DMS53 (cell line): ENCODE results near the gene RPS6KA4.
"Not testable (repeated sequence)": the region's sequence is repeated elsewhere in the genome, so short reads cannot be mapped to it uniquely, and the experiment has no call there.

Source experiments
- DNase-seq: peaks from one replicate; lab custom pipeline; 2025; lab: John Stamatoyannopoulos, UW

Gene RPS6KA4

DNA sequence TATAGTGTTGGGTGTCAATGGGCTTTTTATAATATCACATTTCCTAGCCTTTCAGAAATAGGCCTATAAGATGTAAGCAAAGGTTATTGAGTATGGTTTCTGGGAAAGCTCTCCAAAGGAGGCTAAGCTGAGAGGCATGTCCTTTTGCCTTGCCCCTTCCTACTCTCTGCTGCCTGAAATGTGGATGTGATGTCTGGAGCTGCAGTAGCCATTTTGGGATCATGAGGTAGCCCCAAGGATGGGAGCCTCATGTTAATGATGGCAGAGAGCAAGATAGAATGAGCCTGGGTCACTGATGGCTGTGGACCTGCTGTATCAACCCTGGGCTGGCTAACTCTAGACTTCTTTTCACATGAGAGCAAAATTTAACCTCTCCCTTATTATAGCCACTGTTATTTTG, 29.0 kb downstream of the RPS6KA4 start:
- no peak for DNase-seq

DNA sequence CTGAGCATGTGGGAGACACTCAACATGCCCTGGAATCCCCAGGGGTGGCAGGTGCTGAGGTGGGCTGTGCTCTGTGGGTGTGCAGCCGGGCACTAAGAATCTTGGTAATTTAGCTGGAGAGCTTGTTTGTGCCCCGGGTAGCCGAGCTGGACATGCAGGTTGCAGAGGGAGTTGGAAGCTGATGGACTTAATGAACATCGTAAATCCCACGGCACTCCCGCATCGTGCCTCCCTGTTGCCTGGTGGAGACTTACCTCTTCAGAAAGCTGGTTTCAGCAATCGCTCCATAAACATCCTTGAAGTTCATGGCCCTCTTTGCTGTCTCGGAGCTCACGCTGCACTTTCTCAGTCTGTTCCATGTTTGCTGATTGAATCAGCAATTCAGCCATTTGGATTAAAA, 29.9 kb downstream of the RPS6KA4 start:
- no peak for DNase-seq

- no peak for DNase-seq
These were observed 30.9 kb downstream of the RPS6KA4 start for GRCh38 chr11:64389851-64390250.

DNA sequence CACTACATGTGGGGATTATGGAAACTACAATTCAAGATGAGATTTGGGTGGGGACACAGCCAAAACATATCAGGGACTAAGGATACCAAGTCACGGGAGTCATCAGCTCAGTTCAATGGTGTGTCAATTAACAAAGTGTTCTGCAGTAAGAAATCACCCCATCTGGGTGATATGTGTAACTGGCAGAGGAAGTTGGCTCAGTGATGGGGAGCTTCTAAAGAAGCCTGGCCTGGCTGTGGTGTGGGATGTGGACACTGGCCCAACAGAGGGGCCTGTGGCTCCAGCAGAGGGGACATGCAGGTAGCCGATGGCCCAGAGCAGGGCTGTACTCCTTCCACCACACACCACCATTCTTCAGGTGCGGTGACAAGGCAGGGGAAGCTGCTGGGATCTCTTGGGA, 31.6 kb downstream of the RPS6KA4 start:
- no peak for DNase-seq

- DNase-seq: no peak
These were observed 32.9 kb downstream of the RPS6KA4 start for GRCh38 chr11:64391839-64392238.

DNA sequence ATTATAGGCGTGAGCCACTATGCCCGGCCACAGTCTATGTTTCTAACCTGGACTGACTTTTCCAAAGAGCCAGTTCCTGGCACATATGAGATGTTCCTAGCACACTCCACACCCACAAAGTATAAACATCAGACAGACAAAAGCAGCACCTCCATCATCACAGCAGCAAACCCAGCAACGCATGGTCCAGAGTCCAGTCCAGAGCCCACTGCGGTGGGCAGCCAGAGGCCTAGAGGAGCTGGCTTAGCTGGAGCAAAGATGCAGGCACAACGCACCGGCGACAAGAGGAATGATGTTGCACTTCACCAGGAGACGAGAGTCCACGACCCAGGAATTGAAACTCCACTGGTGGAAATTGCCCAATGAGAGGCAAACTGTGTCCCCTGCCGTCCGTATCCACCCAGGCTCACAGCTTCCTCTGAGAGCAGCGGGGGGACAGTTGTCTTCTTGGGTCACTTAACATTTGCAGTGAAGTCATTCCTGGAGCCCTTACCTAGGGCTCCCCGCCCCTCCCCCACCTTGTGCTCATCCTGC, 36.6 kb downstream of the RPS6KA4 start:
- no peak for DNase-seq

DNA sequence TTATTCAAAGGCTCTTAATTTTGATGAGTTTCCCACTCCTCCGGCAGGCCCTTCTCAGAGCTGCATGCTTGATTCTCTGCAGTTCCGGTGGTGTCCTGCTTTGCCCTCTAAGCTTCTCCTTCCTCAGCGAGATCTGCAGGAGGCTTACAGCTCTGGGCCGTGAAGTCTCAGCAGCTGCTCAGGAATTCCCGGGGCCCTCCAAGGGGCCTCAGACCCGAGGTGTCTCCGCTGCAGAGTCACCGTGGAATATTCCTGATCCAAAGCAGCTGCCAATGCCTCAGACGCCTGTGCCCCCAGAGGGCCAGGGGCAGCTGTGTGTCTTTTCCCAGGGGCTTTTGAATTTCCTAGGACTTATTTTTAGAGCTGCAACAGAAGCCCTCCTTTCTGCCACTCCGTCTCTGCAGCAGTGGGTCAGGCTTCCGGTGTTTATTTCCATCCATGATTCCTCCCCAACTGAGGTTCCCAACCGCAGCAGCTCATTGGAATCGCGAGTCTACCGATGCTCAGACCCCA, 37.2 kb downstream of the RPS6KA4 start:
- no peak for DNase-seq

DNA sequence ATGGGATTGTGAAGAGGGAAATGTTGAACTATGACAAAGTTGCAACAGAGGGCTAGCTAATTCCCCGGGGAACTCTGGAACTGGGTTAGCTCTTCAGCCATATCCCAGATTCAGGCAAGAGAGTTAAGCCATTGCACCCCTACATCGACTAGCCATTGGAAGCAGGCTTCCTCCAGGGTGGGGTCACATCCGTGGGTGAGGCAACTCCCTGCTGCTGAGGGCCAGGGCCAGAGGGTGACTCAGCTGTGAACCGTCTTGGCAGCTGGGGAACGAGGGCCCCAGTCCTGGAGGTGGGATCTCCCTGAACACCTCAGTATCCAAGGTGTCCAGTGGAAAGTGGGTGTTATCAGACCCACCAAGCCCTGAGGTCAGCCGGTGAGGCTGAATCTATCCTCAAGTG, 41.1 kb downstream of the RPS6KA4 start:
- DNase-seq: no peak

- DNase-seq: no peak
These were observed 41.7 kb downstream of the RPS6KA4 start for GRCh38 chr11:64400667-64401066.

GRCh38 chr11:64401775-64402174, 42.8 kb downstream of the RPS6KA4 start:
- DNase-seq: no peak

DNA sequence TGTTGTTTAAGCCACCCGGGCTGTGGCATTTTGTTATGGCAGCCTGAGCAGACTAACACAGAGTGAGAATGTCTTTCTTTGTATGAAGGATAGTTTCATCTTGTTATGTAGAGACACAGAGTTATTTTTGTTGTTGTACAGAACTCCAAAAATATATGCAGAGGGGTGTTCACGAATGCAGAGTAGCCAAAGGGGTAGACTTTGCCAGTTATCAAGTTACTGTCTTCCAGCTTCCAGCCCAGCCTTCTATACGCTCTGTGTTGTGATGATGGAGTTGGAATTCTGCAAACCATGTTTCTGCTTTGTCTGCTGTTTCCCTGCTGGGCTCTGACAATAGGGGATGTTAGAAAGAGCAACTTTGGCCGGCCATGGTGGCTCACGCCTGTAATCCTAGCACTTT, 44.1 kb downstream of the RPS6KA4 start:
- DNase-seq: no peak

- DNase-seq: no peak
These were observed 47.4 kb downstream of the RPS6KA4 start for GRCh38 chr11:64406221-64406946.

DNA sequence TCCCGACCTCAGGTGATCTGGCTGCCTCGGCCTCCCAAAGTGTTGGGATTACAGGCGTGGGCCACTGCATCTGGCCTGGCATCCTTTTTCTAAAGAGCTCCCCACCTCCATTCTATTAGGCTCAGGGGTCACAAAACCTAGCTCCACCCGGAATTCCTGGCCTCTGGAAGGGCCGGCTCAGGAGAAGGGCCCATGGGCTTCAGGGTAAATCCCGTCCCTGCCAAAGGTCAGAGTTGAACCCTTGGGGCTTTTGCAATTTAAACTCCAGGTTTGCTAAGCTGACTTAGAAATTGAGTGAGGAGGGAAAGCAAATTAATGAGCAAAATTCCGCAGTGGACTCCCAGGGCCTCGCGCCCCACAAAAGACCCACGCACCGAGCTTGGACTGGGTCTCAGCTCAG, 48.3 kb downstream of the RPS6KA4 start:
- DNase-seq: no peak

- no peak for DNase-seq
These were observed 48.7 kb downstream of the RPS6KA4 start for GRCh38 chr11:64407630-64408029.

- no peak for DNase-seq
These were observed 50.3 kb downstream of the RPS6KA4 start for GRCh38 chr11:64409278-64409677.

DNA sequence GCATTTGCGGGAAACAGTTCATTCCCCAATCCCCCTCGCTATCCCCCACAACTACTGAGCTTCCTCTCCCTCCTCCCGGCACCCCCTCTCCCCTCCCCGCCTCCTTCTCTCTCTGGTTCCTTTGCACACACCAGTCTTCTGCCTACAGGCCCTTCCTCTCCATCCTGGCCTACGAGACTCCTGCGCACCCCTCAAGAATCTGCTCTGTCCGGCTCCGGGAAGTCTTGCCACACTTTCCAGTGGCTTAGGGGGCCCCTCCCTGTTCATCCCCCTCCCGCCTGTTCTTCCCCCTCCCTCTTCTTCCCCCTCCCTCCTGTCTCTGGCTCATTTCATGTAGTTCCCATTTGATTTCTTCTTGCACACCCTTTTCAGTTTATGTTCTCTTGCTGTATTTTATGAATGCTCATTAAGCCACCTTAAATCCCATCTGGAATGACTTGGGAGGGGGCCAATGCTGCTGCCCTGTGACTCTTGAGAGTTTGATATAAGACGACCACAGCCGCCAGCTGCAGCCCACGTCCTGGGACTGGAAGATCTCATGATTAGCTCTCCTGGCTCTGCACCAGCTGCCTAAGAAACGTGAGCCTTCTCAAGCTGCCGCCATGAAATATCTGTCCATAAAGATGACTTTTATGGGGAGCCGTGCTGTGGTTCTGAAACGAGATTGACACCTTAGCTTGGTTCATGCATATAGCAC, 50.9 kb downstream of the RPS6KA4 start:
- no peak for DNase-seq

DNA sequence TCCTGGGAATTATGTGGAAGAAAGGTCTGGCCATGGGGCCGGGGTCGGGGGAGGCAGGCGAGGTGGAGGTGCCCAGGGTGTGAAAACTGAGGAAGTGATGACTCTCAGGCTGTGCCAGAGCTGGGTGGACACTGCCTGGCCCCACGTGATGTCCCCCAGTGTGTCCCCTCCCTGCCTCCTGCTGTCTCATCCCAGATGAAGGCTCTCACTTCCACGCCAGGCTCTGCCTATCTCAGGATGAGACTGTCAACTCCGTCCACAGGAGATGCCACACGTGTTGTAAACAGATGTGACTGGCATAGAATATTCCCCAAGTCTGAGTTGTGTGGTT, 51.4 kb downstream of the RPS6KA4 start:
- no peak for DNase-seq

DNA sequence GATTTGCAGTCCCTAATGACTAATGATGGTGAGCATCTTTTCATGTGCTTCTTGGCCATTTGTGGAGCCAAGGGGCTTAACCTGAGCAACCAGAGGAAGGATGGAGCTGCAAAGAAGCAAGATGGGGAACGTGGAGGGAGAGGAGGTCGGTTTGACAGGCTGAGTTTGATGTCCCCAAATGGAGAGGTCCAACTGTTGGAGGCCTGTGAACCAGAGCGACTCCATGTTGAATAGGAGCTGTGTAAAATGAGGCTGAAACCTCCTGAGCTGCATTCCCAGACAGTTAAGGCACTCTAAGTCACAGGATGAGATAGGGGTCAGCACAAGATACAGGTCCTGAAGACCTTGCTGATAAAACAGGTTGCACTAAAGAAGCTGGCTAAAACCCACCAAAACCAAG, 54.5 kb downstream of the RPS6KA4 start:
- DNase-seq: no peak

DNA sequence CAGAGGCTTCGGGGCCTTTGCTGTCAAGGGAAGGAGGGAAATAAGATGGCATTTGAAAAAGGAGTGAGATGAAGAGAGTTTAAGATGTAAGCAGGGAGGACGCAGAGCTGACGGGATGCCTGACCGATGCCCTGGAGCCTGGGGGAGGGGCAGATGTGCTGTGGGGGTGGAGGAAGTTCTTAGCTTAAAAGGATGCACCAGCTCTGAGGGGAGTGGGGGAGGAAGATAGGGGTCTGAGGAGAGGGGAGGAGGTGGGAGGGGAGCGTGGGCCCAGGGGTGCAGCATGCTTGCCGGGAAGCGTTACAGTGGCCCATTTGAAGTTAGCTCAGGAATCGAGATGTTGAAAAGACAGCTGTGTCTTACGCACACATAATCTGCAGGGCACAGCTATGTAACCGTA, 56.3 kb downstream of the RPS6KA4 start:
- DNase-seq: peak; percentile 25

GRCh38 chr11:64415996-64416728, 57.2 kb downstream of the RPS6KA4 start:
- no peak for DNase-seq

DNA sequence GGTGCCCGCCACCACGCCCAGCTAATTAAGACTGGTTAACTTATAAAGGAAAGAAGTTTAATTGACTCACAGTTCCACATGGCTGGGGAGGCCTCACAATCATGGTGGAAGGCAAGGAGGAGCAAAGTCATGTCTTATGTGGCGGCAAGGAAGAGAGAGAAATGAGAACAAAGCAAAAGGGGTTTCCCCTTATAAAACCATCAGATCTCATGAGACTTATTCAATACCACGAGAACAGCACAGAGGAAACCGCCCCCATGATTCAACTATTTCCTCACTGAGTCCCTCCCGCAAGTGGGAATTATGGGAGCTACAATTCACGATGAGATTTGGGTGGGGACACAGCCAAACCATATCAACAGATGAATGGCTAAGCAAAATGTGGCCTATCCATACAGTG, 59.3 kb downstream of the RPS6KA4 start:
- not testable (repeated sequence) for DNase-seq

- no peak for DNase-seq
These were observed 60.4 kb downstream of the RPS6KA4 start for GRCh38 chr11:64419257-64419790.
